SK-MEL-5 (cell line): Measurements from ENCODE around the gene FSCN2. TPM values are rescaled to one million over a fixed set of nuclear protein-coding genes. Genes with fewer than 3 reads are reported as not detected.
A peak's percentile ranks its signal among the peaks of the same experiment; 100 is the strongest.

Experiments
- DNase-seq: peaks from one replicate; pipeline ENCODE4 v3.0.0-alpha.2; 2016; ENCODE audit warnings: low read depth, low spot score
- in situ Hi-C: cut with HindIII; loops from 2 replicates; pipeline ENCODE4 v1.10.0; 2016; ENCODE audit warnings: low sequenced_read_pairs, high pct_unique_total_duplicates, low pct_unique_long_range_greater_than_20kb
- total RNA-seq: library from RNA; depleted of rRNA; stranded (reverse); fragments of >200 nt; shearing (Covaris generic); gene quantifications from 2 replicates; pipeline ENCODE4 v1.2.3, GENCODE V29; 2014

Gene FSCN2
- total RNA-seq, 1 experiment from 2014 or later: 0.34 TPM

GRCh38 chr17:81533339-81534141 is 5.4 kb downstream of the FSCN2 start:
- in situ Hi-C loops: no loop called here
- no peak for DNase-seq

GRCh38 chr17:81534157-81535006 is 6.2 kb downstream of the FSCN2 start:
- DNase-seq: peak; percentile 35

GRCh38 chr17:81535007-81535328 is 6.8 kb downstream of the FSCN2 start:
- DNase-seq: no peak
- in situ Hi-C loops: no loop called here

More at GRCh38 chr17:81534157-81535006, 6.2 kb downstream of the FSCN2 start:
- in situ Hi-C loops: no loop called here

DNA sequence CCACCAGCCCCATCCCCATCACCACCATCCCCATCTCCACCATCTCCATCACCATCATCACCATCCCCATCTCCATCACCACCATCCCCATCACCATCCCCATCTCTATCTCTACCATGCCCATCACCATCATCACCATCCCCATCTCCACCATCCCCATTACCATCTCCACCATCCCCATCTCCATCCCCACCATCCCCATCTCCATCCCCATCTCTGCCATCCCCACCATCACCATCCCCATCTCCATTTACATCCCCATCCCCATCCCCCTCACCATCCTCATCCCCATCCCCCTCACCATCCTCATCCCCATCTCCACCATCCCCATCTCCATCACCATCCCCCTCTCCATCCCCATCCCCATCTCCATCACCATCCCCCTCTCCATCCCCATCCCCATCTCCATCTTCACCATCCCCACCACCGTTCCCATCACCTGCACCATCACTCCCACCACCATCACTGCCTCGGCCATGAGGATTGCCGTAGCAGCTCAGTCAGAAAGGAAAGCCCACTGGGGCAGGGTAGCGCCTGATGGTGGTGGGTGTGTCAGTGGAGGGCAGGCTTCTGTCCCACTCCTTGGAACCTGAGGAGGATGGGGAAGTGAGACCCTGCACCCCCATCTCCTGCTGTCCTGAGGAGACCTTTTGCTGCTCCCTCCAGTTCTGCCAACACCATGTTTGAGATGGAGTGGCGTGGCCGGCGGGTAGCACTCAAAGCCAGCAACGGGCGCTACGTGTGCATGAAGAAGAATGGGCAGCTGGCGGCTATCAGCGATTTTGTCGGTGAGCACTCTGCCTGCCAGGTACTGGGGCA is 7.5 kb downstream of the FSCN2 start:
- in situ Hi-C loops: no loop called here
- no peak for DNase-seq

DNA sequence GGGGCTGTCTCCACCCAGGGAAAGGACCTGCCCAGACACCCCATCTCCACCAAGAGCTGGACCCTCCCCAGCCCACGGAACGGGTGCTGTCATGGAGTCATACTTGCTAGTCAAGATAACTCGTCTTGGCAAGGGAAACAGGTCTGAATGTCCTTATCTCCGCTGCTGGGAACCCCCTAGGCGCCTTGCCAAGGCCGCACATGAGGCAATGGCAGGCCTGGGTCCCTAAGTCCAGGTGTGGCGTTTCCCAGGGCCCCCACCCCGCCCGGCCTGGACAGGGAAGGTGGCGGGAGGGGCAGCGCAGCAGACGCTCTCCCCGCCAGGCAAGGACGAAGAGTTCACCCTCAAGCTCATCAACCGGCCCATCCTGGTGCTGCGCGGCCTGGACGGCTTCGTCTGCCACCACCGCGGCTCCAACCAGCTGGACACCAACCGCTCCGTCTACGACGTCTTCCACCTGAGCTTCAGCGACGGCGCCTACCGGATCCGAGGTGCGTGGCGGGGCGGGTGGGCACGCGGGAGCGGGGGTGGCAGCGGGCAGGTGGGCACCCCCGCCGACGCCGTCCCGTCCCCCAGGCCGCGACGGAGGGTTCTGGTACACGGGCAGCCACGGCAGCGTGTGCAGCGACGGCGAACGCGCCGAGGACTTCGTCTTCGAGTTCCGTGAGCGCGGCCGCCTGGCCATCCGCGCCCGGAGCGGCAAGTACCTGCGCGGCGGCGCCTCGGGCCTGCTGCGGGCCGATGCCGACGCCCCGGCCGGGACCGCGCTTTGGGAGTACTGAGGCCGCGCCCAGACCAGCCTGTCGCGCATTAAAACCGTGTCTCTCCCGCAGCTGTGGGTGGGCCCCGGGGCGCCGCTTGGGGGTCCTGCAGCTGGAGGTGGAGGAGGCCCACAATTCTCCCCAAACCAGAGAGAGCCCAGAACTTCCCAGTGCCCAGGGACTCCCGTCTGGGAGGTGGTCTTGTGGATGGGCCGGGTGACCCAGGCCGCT is 8.4 kb downstream of the FSCN2 start:
- in situ Hi-C loops: no loop called here
- no peak for DNase-seq

DNA sequence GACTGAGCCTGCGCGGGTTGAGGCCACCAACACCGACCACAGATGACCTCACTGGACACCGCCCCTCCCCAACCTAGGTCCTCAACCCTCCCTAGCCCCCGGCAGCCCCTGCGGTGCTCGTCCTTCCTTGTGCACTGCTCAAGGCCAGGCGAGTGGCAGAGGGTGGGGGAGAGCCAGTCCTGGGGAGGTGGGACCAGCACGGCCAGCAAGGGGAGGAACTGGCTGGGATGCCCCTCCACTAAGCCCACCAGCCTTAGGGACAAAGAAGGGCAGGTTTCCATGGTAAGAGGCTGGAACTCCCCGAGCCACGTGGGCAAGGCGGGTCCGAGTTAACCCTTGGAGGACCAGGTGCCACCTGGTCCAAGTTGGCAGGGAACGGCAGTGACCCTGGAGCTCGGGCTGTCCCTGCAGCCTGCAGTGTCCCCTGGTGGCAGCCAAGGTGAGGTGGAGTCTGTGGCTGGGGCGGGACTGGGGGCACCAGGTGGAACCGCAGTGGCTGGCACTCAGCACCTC is 9.2 kb downstream of the FSCN2 start:
- DNase-seq: no peak

DNA sequence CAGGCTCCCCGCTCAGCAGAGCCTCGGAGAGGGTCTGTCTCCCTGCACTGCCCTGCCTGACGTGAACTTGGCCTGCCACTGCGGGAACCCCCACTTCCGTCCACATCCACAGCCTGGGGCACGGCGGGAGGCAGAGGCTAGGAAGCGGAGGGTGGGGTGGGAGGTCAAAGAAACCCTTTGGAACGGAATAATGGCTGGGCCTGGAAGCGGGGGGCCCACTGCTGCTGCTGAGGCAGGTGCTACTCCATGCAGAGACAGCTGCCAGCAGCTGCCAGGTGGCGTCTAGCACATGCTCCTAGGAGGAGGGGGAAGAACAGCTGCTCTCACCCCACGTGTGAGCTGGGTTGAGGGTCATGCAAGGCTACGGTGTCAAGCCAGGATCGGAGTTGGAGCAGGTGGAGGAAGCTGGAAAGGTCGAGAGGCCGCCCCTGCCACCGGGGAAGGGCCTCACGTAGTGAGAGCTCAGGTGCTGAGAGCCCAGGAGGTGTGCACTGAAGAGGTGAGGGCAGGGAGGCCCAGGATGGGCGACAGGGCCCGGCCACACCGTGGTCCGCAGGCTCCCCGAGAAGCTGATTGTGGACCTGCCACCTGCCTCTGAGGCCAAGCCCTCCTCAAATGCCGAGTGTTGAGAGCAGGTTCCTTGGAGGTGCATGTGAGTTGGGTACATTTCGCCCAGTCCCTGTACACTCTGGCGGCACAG is 9.8 kb downstream of the FSCN2 start:
- DNase-seq: no peak
- in situ Hi-C loops: no loop called here

More for the DNA sequence above, 9.2 kb downstream of the FSCN2 start:
- in situ Hi-C loops: no loop called here

GRCh38 chr17:81538651-81539570 is 10.7 kb downstream of the FSCN2 start:
- in situ Hi-C loops: no loop called here

DNA sequence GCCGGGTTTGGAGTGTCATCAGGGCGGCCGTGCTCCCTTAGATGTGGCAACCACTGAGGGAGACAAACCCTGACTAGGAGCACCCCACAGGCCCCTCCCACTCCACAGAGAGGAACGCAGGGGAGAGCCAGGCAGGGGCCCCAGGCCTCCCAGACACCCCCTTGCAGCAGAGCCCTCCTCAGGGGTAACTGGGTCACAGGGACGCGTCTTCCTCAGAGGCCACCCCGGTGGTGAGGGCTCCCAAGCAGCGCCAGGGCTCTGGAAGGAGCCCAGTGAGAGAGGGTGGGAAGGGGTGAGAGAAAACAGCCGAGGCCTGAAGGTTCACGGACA is 11.4 kb downstream of the FSCN2 start:
- DNase-seq: no peak
- in situ Hi-C loops: no loop called here

More at GRCh38 chr17:81538651-81539570, 10.7 kb downstream of the FSCN2 start:
- DNase-seq: no peak

- DNase-seq: no peak
- in situ Hi-C loops: no loop called here
These were observed 11.9 kb downstream of the FSCN2 start for GRCh38 chr17:81539961-81540675.

DNA sequence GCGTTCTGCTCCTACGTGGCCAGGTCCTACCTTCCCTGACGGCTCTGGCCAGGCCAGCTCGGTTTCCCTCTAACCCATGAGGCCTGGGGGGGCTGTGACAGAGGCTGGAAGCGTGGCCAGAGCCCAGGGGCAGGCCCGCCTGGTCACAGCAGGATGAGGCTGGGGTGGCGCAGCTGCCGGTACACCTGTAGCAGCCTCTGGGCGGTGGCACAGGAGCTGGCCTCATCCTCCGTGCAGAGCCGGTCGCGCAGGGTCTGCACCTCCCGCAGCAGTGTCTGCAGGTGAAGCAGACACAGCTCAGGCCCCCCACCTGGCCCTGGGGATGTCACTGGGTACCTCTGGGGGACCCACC is 12.5 kb downstream of the FSCN2 start:
- in situ Hi-C loops: no loop called here
- no peak for DNase-seq

DNA sequence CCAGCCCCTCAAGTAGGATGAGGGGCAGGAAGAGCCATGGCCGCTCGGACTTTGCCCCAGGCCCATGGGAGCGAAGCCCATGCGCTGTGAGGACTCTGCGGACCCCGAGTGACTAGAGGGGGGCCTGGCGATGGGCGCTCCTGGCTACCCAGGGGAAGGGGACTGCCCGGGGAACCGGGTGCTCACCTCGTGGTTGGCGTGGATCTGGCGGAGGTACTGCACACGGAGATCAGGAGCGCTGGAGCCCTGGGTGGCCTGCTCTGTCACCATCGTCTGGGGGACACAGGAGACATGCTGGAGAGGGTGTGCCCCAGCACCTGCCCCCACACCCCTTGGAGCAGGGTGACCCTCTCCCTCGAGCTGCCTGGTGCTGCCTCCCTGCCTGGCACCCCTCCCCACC is 12.9 kb downstream of the FSCN2 start:
- in situ Hi-C loops: no loop called here
- no peak for DNase-seq

GRCh38 chr17:81542431-81543338 is 14.5 kb downstream of the FSCN2 start:
- in situ Hi-C loops: no loop called here
- no peak for DNase-seq

- no peak for DNase-seq
- in situ Hi-C loops: no loop called here
These were observed 15.1 kb downstream of the FSCN2 start for GRCh38 chr17:81543339-81543675.
